ENCODE data around the gene KCND2. TPM values are rescaled to one million over a fixed set of nuclear protein-coding genes. Genes with fewer than 3 reads are reported as not detected.

KCND2 gene
- total and polyA plus RNA-seq, 2 of the 8 experiments (the other 6 are each of a cell fraction or from before 2014, with no cell fraction given) = 4.6 to 7.7 TPM

DNA sequence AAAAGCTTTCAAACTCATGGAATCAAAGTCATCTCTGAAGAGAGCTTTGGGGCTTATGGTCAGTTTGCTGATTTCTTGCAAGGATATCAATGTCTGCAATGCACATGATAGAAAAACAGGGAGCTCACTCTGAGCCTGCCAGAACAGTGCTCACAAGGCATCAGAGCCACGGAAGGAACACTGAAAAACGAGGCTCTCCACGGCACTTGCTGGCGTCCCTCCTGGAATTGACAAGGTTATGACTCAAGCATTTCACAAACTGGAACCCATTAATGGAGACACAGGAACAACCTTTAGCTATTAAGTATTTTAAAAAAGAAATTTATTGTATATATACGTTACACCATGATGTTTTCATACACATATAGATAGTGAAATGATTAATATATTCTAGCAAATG is 266.3 kb downstream of the KCND2 start (continued):
- no peak for TF ChIP-seq RFX5 (IDR thresholded peaks at IDR 0.05; ENCODE audit: borderline replicate concordance, low read depth, low read length)
- TF ChIP-seq GABPA (IDR thresholded peaks at IDR 0.05; ENCODE audit: borderline replicate concordance, insufficient read depth, low read length) = no peak
- TF ChIP-seq PHF8 (conservative IDR thresholded peaks at IDR 0.05; ENCODE audit: low read depth, low read length) = no peak
- TF ChIP-seq SIX5 (IDR thresholded peaks at IDR 0.05; ENCODE audit: low read depth, low read length) = no peak
